Omental fat pad (tissue), 4 donors: ENCODE measurements around the gene DHX38. TPM values are rescaled to one million over a fixed set of nuclear protein-coding genes. Genes with fewer than 3 reads are reported as not detected.

Experiments
- ATAC-seq: fragments of 150-250 bp; one replicate; pipeline ENCODE4 v1.9.1; 2016; ENCODE audit warnings: mild to moderate bottlenecking, moderate library complexity; ENCODE audit not compliant: low FRiP score
- DNase-seq: peaks from one replicate; pipeline ENCODE4 v3.0.0-alpha.2; 2019; ENCODE audit warnings: low spot score
- CTCF ChIP-seq, 3 donors: fragments of 450-650 bp; IDR thresholded peaks; one replicate each; pipeline ENCODE4 v1.5.1; 2016 to 2017; ENCODE audit warnings: antibody characterized with exemption in 3 of 3, mild to moderate bottlenecking in 3 of 3, moderate library complexity in 2 of 3
- total RNA-seq, 4 donors: library from RNA; depleted of rRNA; stranded (reverse); fragments of >200 nt; gene quantifications; one replicate each; pipeline ENCODE4 v1.1.0, GENCODE V29; 2016

Gene DHX38
- total RNA-seq, 4 donors from 2014 or later: 39.8 to 79.5 (median 56.5) TPM

GRCh38 chr16:72091217-72091616 lies 2.4 kb upstream of the DHX38 start:
- no peak for ATAC-seq
- no peak for TF ChIP-seq CTCF (IDR thresholded peaks at IDR 0.05)
- DNase-seq: no peak

- TF ChIP-seq CTCF (IDR thresholded peaks at IDR 0.05): no peak
- peak; percentile 48 for ATAC-seq
- no peak for DNase-seq
Observed at GRCh38 chr16:72092832-72093447, 707 bp upstream of the DHX38 start.

- no peak for TF ChIP-seq CTCF (IDR thresholded peaks at IDR 0.05)
- DNase-seq: no peak
- ATAC-seq: no peak
Observed at GRCh38 chr16:72094266-72094610, 591 bp downstream of the DHX38 start.

- no peak for TF ChIP-seq CTCF (IDR thresholded peaks at IDR 0.05)
- ATAC-seq (no peak), DNase-seq (no peak)
Observed at GRCh38 chr16:72098936-72099335, 5.3 kb downstream of the DHX38 start.

GRCh38 chr16:72099377-72099818 lies 5.8 kb downstream of the DHX38 start:
- no peak for DNase-seq
- no peak for TF ChIP-seq CTCF (IDR thresholded peaks at IDR 0.05)
- ATAC-seq: peak; percentile 54

- no peak for TF ChIP-seq CTCF (IDR thresholded peaks at IDR 0.05)
- no peak for ATAC-seq
- no peak for DNase-seq
Observed at GRCh38 chr16:72101195-72101594, 7.5 kb downstream of the DHX38 start.

- ATAC-seq: no peak
- TF ChIP-seq CTCF (IDR thresholded peaks at IDR 0.05): no peak
Observed at GRCh38 chr16:72104905-72105304, 11.3 kb downstream of the DHX38 start.

More at GRCh38 chr16:72104905-72105304, 11.3 kb downstream of the DHX38 start:
- no peak for DNase-seq
